Heart left ventricle (tissue), 16 donors: ENCODE data around the gene ITGB1BP2. TPM values are rescaled to one million over a fixed set of nuclear protein-coding genes. Genes with fewer than 3 reads are reported as not detected.
"Not testable (repeated sequence)": the region's sequence is repeated elsewhere in the genome, so short reads cannot be mapped to it uniquely, and the experiment has no call there.

Experiments used
- ATAC-seq, 4 donors: fragments of 200-7000 bp; cut with Tn5 transposase; one replicate each; pipeline ENCODE4 v1.9.1; 2020 to 2022; ENCODE audit warnings: moderate library complexity in 4 of 4, mild to moderate bottlenecking in 3 of 4, moderate number of reproducible peaks in 1 of 4
- DNase-seq, 5 donors: peaks; one replicate each; pipeline ENCODE4 v3.0.0-alpha.2; 2020
- H3K27ac ChIP-seq, 12 donors: fragments of 200-600 bp; sonication (generic) in 4 of 12; one replicate each; pipeline versions ENCODE4 v1.5.0 to v1.8.0; 2016 to 2022; ENCODE audit warnings: mild to moderate bottlenecking in 2 of 12
- H3K27me3 ChIP-seq, 9 donors: fragments of 200-600 bp; sonication (generic) in 2 of 9; one replicate each; pipeline versions ENCODE4 v1.5.1 to v1.8.0; 2016 to 2022; ENCODE audit warnings: mild to moderate bottlenecking in 3 of 9
- H3K36me3 ChIP-seq, 9 donors: fragments of 200-600 bp; sonication (generic) in 2 of 9; one replicate each; pipeline versions ENCODE4 v1.5.0 to v1.8.0; 2018 to 2022; ENCODE audit warnings: mild to moderate bottlenecking in 2 of 9
- H3K4me1 ChIP-seq, 12 donors: fragments of 200-600 bp; sonication (generic) in 4 of 12; one replicate each; pipeline versions ENCODE4 v1.5.0 to v1.8.0; 2016 to 2022; ENCODE audit warnings: mild to moderate bottlenecking in 3 of 12
- H3K4me3 ChIP-seq, 12 donors: fragments of 200-600 bp; sonication (generic) in 4 of 12; one replicate each; pipeline versions ENCODE4 v1.5.0 to v1.8.0; 2017 to 2022; ENCODE audit warnings: mild to moderate bottlenecking in 9 of 12, moderate library complexity in 4 of 12
- H3K9me3 ChIP-seq, 12 donors: fragments of 200-600 bp; sonication (generic) in 4 of 12; one replicate each; pipeline versions ENCODE4 v1.5.0 to v1.8.0; 2016 to 2022; ENCODE audit warnings: mild to moderate bottlenecking in 1 of 12
- CTCF ChIP-seq, 12 donors: fragments of 200-600 bp; sonication (generic) in 4 of 12; IDR thresholded peaks; one replicate each; pipeline versions ENCODE4 v1.5.0 to v1.8.0; 2018 to 2022; ENCODE audit warnings: antibody characterized with exemption in 12 of 12, mild to moderate bottlenecking in 5 of 12
- POLR2A ChIP-seq, 2 donors: fragments of 450-650 bp; IDR thresholded peaks; one replicate each; pipeline ENCODE4 v1.6.1; 2017; ENCODE audit warnings: antibody characterized with exemption in 2 of 2, mild to moderate bottlenecking in 2 of 2, moderate library complexity in 2 of 2
- WGBS, 4 donors: extraction: QIAGEN DNeasy Blood & Tissue Kit in 2 of 4; methylation state at CpG; one replicate each; pipeline versions ENCODE4 v1.1.5 to v1.1.7; 2013 to 2018; 5-methylcytosine and 5-hydroxymethylcytosine counted together
- intact Hi-C, 10 donors: fragments of 100-400 bp; cut with DNase I; formaldehyde crosslinking; loops; one replicate each; pipeline versions ENCODE4 v1.11.1 to v1.14.2; 2022
- polyA plus RNA-seq, 2 donors: library from polyadenylated mRNA; stranded (reverse); fragments of 200-250 nt; gene quantifications; one replicate each; pipeline ENCODE4 v1.2.3, GENCODE V29; 2013
- total RNA-seq, 9 donors: library from RNA; depleted of rRNA in 2 of 9; stranded (reverse); fragments of >200 nt in 2 of 9; fragmentation: NEBNext Ultra II Directional in 3 of 9; extraction: Animal tissue kit (Norgen Biotek cat#: 25700) in 3 of 9; gene quantifications; one replicate each; pipeline versions ENCODE4 v1.1.0 to v1.2.4, GENCODE V29; 2016 to 2023
- donor health status: ischemic (EF 13 %, LVEDD 7.1; RV severe dilation, severe dysfunction).
- donor health status: healthy with polysubstance abuse.
- donor health status: DM: no; HTN: yes; CAD: no.
- donor health status: DM: no; HTN: no; CAD: no.
- donor health status: ischemic (EF 25% LVEDD 6.9; RV normal size, moderate dysfunction).
- donor health status: ischemic (EF 25% LVEDD 5.7; RV mildly dilated, moderate dysfunction).
- donor health status: healthy.
- donor health status: DM: yes; HTN: yes; CAD: no.
- donor health status: ischemic (EF 35%, LVEDD 5.7; RV mildly dilated, moderate dysfunction).
- donor health status: nonischemic (EF 11% LVEDD 7.7; RV severe dilation, severe dysfunction).
- donor health status: DM: yes; HTN: yes; CAD: no.
- donor health status: PGD.
- donor health status: ischemic (EF 29% LVEDD 5.4; RV normal size, mild dysfunction).
- donor health status: nonischemic (EF 23%, LVEDD 6.1; RV moderate dilation, normal function).

ITGB1BP2 gene
- total and polyA plus RNA-seq, 11 donors: 64.2 to 162 (median 87.0) TPM

DNA sequence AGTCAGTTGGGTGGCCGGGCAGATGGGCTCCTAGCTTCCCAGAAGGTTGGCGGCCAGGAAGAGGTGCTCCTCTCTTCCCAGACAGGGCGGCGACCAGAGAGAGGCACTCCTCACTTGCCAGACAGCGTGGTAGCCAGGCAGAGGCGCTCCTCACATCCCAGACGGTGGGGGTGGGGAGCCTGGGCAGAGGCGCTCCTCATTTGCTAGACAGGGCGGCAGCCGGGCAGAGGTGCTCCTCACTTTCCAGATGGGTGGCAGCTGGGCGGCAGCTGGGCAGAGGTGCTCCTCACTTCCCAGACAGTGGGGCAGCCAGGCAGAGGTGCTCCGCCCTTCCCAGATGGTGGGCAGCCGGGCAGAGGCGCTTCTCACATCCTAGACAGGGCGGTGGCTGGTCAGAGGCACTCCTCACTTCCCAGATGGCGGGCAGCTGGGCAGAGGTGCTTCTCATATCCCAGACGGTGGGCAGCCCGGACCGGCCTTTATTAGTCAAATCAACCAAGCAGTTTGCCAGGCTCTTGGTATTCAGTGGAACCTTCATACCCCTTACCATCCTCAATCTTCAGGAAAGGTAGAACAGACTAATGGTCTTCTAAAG is 31.7 kb upstream of the ITGB1BP2 start:
- 84 to 95% (median 92%) methylated on average over 8 to 19 of the region's 19 CpGs for WGBS, 4 donors
- intact Hi-C loops: no loop called here
- H3K27me3 ChIP-seq: no peaks in the 10 kb centered on the region
- H3K9me3 ChIP-seq: no peaks in the 10 kb centered on the region
- no peak for TF ChIP-seq POLR2A (IDR thresholded peaks at IDR 0.05)
- TF ChIP-seq CTCF (IDR thresholded peaks at IDR 0.05): no peak
- no peak overlapping the region for H3K4me3 ChIP-seq
- no peaks in the 10 kb centered on the region for H3K4me1 ChIP-seq
- H3K36me3 ChIP-seq: no peaks in the 10 kb centered on the region
- DNase-seq (no peak), ATAC-seq (no peak)
- no peak overlapping the region for H3K27ac ChIP-seq

- WGBS, 4 donors: 74 to 100% (median 88%) methylated on average over 2 of the region's 2 CpGs
- intact Hi-C loops, H3K27ac ChIP-seq, H3K27me3 ChIP-seq, H3K9me3 ChIP-seq, H3K4me1 ChIP-seq, DNase-seq, H3K36me3 ChIP-seq, H3K4me3 ChIP-seq, ATAC-seq: not testable (repeated sequence)
Measured at GRCh38 chrX:71272313-71272712, 29.2 kb upstream of the ITGB1BP2 start.

GRCh38 chrX:71281300-71281699 is 20.2 kb upstream of the ITGB1BP2 start:
- not testable (repeated sequence) for DNase-seq, H3K9me3 ChIP-seq, H3K4me3 ChIP-seq, H3K36me3 ChIP-seq, H3K27me3 ChIP-seq, ATAC-seq, H3K27ac ChIP-seq
- H3K4me1 ChIP-seq: peaks cover 0 to 20% (median 12%) of the 10 kb centered on the region in 12 donors
- WGBS, 4 donors: 92 to 97% (median 94%) methylated on average over 10 to 11 of the region's 11 CpGs
- intact Hi-C loops: loop anchor here in 2 of 10 donors (10.0 kb wide), 1 partner anchor 84 kb away; the partner anchor contains the start of gene TAF1 (in 2 of the 2)

- H3K4me3 ChIP-seq: peak overlapping the region in 11 of 12 donors; percentile 18 to 83 (median 70)
- DNase-seq (no peak), ATAC-seq (peak; percentile 75 to 82 (median 79))
- H3K27me3 ChIP-seq: no peaks in the 10 kb centered on the region
- peaks cover 0 to 9% (median 0%) of the 10 kb centered on the region in 9 donors for H3K36me3 ChIP-seq
- 20 to 49% (median 33%) methylated on average over 14 to 16 of the region's 16 CpGs for WGBS, 4 donors
- no peak for TF ChIP-seq POLR2A (IDR thresholded peaks at IDR 0.05)
- TF ChIP-seq CTCF (IDR thresholded peaks at IDR 0.05): no peak
- H3K27ac ChIP-seq: peak overlapping the region; percentile 57 to 95 (median 90)
- H3K4me1 ChIP-seq: peaks cover 0 to 25% (median 16%) of the 10 kb centered on the region in 12 donors
- H3K9me3 ChIP-seq: peaks cover 0 to 3% (median 0%) of the 10 kb centered on the region in 12 donors
- intact Hi-C loops: loop anchor here in 4 of 10 donors (1.0 to 10.0 kb wide), 3 partner anchors 28 to 100 kb away; partner anchors contain the start of genes TAF1 (in 2 of the 4) and ZMYM3 (in 2 of the 4)
Measured at GRCh38 chrX:71282514-71283402, 18.8 kb upstream of the ITGB1BP2 start.
